HG03342 (cell line): ENCODE measurements around the gene TRPM2.

ENCODE experiments used
- ATAC-seq: cut with Tn5 transposase; IDR thresholded peaks from one replicate; pipeline ENCODE4 v1.9.1; 2021; ENCODE audit warnings: mild to moderate bottlenecking, moderate library complexity; ENCODE audit not compliant: unreplicated experiment

Gene TRPM2

DNA sequence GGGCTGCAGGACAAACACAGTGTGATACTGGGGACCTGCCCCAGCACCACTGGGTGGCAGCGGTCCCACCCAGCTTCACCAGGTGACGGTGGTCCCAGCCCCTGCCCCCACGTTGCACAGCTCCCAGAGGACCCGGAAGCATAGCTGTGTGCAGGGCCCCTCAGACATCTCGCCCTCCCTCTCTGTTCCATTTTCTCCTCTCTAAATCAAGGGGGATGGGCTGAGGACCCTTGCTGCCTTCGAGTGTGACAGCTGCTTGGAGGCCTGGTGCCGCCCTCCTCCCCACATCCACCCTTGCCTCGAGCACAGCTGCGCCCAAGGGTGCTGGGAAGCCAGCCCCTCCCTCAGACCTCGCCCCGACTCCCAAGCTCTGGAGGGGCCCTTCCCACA lies 85.8 kb downstream of the TRPM2 start:
- ATAC-seq, result no peak

- ATAC-seq, result no peak
These were observed 87.0 kb downstream of the TRPM2 start for GRCh38 chr21:44440241-44441040.

DNA sequence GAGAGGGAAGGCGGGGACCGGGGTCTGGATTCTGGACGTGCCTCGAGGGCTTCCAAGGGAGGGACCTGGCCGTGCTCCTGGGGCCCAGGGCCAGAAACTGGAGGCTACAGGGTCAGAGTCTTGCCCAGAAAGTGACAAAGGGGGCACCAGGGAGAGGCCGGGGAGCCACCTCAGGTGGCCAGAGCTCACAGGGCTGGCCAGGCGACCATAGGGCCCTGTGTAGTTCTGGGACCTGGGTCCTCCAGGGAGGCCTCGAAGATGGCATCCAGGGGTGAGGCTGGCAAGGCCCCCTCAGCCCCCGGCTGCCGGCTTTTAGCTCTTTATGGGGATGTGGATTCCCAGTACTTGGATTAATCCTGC lies 87.6 kb downstream of the TRPM2 start:
- ATAC-seq, result no peak

DNA sequence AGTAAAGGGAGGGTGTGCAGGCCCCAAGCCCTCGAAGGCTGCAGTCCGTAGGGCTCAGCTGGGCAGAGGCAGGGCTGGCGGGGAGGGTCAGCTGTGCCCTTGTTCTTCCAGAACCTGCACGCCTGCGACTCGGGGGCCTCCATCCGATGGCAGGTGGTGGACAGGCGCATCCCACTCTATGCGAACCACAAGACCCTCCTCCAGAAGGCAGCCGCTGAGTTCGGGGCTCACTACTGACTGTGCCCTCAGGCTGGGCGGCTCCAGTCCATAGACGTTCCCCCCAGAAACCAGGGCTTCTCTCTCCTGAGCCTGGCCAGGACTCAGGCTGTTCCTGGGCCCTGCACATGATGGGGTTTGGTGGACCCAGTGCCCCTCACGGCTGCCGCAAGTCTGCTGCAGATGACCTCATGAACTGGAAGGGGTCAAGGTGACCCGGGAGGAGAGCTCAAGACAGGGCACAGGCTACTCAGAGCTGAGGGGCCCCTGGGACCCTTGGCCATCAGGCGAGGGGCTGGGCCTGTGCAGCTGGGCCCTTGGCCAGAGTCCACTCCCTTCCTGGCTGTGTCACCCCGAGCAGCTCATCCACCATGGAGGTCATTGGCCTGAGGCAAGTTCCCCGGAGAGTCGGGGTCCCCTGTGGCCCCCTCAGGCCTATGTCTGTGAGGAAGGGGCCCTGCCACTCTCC lies 88.3 kb downstream of the TRPM2 start:
- no peak for ATAC-seq

DNA sequence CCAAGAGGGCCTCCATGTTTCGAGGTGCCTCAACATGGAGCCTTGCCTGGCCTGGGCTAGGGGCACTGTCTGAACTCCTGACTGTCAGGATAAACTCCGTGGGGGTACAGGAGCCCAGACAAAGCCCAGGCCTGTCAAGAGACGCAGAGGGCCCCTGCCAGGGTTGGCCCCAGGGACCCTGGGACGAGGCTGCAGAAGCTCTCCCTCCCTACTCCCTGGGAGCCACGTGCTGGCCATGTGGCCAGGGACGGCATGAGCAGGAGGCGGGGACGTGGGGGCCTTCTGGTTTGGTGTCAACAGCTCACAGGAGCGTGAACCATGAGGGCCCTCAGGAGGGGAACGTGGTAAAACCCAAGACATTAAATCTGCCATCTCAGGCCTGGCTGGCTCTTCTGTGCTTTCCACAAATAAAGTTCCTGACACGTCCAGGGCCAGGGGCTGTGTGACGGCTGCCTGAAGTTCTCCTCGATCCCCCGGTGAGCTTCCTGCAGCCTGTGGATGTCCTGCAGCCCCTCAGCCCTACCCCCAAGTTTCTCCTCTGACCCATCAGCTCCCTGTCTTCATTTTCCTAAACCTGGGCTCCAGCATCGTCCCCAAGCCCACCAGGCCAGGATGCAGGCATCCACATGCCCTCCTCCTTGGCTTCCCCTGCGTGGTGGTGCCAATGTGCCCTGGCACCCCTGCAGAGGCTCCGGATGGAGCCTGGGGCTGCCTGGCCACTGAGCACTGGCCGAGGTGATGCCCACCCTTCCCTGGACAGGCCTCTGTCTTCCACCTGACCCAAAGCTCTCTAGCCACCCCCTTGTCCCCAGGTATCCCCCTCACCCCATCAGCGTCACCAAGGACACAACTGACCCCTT lies 89.1 kb downstream of the TRPM2 start:
- ATAC-seq, result no peak

DNA sequence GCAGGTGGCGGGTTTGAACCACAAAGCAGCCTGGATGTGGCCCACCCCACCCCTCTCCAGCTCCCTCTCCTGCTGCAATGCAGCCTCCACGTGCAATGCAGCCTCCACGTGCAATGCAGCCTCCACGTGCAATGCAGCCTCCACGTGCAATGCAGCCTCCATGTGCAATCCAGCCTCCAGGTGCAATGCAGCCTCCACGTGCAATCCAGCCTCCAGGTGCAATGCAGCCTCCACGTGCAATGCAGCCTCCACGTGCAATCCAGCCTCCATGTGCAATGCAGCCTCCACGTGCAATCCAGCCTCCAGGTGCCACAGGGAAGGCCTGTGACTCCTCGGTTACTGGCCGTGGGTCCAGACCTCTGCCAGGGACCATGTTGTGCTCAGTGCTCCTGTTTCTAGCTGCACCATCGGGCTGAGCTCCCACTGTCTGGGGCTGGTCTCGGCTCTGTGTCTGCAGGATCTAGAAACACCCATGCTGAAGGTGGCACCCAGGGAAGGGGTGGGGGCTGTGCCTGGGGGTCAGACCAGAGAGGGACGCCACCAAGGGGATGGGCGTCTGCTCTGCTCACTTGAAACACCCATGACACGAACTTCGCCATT lies 90.0 kb downstream of the TRPM2 start:
- no peak for ATAC-seq

- ATAC-seq, result no peak
These were observed 90.5 kb downstream of the TRPM2 start for GRCh38 chr21:44443891-44444285.

- no peak for ATAC-seq
These were observed 91.0 kb downstream of the TRPM2 start for GRCh38 chr21:44444286-44444931.

GRCh38 chr21:44445145-44445812 lies 91.9 kb downstream of the TRPM2 start:
- ATAC-seq, result no peak

GRCh38 chr21:44448651-44449131 lies 95.3 kb downstream of the TRPM2 start:
- no peak for ATAC-seq

GRCh38 chr21:44449473-44450363 lies 96.3 kb downstream of the TRPM2 start:
- no peak for ATAC-seq

- ATAC-seq, result no peak
These were observed 97.0 kb downstream of the TRPM2 start for GRCh38 chr21:44450402-44450801.

DNA sequence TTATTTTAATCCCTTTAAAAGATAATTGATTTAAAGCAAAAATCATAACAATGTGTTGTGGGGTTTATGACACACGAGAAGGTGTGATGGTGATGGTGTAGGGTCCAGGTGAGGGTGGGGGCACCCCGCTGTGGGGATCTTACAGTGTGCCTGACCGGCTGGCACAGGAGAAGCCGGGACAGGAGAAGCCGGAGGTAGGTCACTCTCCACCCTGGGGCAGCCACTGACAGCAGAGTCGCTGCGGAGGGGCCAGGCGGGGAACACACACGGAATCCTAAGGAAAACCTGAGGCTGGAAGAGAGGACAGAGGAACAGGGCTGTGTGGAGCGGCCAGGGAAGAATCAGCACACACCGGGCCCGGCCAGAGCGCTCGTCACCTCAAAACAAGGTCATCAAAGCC lies 97.6 kb downstream of the TRPM2 start:
- no peak for ATAC-seq

DNA sequence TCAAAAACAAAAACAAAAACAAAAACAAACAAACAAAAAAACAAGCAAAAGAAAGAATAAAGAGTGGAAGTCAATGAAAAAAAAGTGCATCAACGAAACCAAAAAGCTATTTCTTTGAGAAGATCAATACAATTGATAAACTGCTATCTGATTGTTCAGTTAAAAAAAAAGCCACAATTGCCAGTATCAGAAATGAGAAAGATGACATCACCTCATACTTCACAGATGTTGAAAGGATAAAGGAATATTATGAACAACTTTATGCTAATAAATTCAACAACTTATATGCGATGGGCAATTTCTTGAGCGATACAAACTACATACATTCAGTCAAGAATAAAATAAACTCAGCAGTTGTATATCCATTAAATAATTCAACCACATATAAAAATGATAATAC lies 99.7 kb downstream of the TRPM2 start:
- no peak for ATAC-seq

- ATAC-seq, result no peak
These were observed 100.6 kb downstream of the TRPM2 start for GRCh38 chr21:44454058-44454457.

GRCh38 chr21:44454747-44455523 lies 101.5 kb downstream of the TRPM2 start, which contains the start of gene LRRC3:
Gene LRRC3, plus strand, starts transcription at chr21:44455510. Its CDS starts 1,135 bp downstream, at chr21:44456645.
- no peak for ATAC-seq

GRCh38 chr21:44455524-44456213 lies 102.2 kb downstream of the TRPM2 start:
- no peak for ATAC-seq
